GM08714 (cell line): ENCODE results near the gene AP2A1.

Source experiments
- H3K4me3 ChIP-seq: fragments of 200-500 bp; sonication (Bioruptor generic); 2 replicates; pipeline ENCODE4 v1.5.1; 2014; ENCODE audit warnings: mild to moderate bottlenecking, low read length, inconsistent platforms
- ZNF274 ChIP-seq: IDR thresholded peaks from 2 replicates; pipeline ENCODE4 v1.6.1; 2012; ENCODE audit warnings: mild to moderate bottlenecking, low read depth, low read length

Gene AP2A1

DNA sequence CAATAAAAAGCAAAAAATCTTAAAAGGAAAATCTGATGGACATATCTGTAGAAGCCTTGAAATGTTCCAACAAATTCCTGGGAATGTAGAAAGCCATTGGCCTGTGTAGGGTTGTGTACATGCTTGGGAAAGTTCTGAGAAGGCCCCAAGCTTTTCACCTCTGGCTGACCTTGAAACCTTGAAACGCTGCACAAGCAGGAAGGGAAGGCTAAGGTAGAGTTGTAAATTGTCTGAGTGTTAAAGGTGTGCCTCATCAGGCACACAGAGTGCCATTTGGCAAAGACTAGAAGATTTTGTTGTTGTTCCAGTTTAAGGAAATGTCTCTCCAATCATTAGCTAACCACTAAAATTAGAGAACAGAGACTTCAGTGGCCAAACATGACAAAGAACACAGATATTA lies 14.1 kb upstream of the AP2A1 start:
- no peak overlapping the region for H3K4me3 ChIP-seq
- TF ChIP-seq ZNF274, result no peak

DNA sequence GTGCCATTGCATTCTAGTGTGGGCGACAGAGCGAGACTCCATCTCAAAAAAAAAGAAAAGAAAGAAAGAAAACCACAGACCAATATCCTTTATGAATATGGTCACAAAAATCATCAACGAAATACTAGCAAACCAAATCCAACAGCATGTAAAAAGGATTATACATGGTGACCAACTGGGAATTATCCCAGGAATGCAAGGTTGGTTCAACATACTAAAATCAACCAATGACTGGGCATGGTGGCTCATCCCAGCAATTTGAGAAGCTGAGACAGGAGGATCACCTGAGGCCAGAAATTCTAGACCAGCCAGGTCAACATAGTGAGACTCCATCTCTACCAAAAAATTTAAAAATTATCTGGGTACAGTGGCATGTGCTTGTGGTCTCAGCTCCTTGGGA lies 10.8 kb upstream of the AP2A1 start:
- no peak for TF ChIP-seq ZNF274
- H3K4me3 ChIP-seq, result no peak overlapping the region

DNA sequence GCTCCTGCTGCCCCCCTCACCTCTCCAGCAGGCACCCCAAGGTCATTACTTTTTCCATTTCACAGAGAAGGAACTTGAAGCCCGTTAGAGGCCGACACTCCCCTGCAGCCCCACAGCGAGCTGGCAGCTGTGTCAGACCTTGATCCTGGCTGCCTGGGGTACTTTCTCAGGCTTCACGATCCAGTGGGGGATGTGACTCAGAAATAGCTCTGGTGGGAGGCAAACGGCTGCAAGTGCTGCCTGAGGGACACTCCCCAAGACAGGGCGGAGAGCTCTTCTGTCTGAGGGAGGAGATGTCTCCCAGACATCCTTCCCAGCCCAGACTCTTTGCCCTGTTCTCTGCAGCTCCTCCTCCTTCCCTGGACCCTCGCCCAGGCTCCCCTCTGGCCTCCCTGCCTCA lies 8.5 kb upstream of the AP2A1 start:
- TF ChIP-seq ZNF274, result no peak
- H3K4me3 ChIP-seq, result no peak overlapping the region

DNA sequence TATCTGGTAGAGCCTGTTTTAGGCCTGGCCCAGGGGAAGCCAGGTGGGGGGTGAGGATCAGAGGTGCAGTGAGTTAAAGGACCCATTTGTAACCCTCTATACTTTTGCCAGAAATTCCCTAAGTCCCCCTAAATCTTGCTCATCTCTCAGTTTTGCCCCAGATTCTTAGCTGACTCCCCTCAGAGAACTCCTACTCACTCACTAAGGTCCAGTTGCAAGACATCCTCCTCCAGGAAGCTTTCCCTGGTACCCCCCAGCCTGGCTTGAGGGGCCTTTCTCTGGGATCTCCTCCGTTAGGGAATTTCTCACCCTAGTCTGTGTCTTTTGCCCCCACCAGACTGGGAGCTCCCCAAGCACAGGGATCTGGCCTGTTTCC lies 5.6 kb upstream of the AP2A1 start:
- TF ChIP-seq ZNF274, result no peak
- H3K4me3 ChIP-seq, result no peak overlapping the region

DNA sequence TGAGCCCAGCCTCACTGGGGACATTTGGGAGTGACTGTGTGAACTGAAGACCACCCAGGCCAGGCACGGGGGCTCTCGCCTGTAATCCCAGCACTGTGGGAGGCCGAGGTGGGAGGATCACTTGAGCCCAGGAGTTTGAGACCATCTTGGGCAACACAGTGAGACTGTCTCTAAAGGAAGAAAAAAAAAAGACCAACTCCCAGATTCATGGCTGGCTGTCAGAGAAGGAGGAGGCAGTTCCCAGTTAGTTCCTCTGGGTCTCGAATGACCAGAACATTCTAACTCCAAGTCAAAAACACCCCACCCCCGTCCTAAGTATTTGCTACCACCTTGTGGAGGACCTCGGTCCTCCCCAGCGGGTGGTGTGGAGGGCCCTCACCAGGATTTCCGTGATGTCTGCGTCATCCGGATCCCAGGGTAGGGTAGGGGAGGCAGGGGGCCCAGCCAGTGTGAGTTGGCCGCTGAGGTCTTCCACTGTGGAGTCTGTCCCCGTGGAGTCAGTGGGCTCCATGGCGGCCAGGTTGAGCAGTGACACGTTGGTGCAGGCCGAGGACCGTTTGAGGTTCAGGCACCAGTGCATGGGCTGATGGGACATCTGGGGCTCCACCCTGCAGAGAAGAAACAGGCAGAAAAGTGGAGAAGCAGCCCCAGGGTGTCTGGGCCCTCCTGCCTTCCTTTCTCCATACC lies 5.0 kb upstream of the AP2A1 start:
- TF ChIP-seq ZNF274, result no peak
- no peak overlapping the region for H3K4me3 ChIP-seq

DNA sequence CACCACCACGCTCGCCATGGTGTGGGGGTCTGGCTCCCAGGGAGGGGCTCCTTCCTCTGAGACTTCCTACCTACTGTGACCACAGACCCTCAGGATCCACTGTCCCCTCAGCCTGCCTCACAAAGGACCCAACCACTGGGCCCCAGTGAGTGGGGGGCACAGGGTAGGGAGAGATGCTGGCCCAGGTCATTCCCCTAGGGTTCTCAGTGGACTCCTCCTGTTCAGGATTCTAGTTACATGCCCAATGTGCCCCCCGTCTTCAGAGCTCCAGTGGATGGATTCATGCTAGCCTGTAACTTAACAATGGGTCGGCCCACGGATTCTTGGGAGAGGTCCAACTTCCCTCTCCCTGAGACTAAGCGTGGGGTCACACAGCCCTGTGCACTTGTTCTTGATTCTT lies 3.6 kb upstream of the AP2A1 start, which contains the start of gene TSKS:
TSS of gene TSKS (minus strand) at position 77 of the 400 bp plus-strand sequence. CDS start at position 18, 59 bp downstream.
- TF ChIP-seq ZNF274, result no peak
- no peak within 1 kb of the TSS for H3K4me3 ChIP-seq

DNA sequence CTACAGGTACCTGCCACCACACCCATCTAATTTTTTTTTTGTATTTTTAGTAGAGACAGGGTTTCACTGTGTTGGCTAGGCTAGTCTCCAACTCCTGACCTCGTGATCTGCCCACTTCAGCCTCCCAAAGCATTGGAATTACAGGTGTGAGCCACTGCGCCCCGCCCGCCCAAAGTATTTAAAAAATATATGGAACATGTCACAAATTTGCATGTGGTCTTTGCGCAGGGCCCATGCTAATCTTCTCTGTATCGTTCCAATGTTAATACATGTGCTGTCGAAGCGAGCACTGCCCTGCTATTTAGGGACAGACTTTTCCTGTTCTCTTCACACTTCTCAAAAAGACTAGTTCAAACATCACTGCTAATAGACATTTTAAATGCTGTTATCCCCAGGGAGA lies 2.5 kb upstream of the AP2A1 start:
- no peak for TF ChIP-seq ZNF274
- H3K4me3 ChIP-seq, result no peak overlapping the region

DNA sequence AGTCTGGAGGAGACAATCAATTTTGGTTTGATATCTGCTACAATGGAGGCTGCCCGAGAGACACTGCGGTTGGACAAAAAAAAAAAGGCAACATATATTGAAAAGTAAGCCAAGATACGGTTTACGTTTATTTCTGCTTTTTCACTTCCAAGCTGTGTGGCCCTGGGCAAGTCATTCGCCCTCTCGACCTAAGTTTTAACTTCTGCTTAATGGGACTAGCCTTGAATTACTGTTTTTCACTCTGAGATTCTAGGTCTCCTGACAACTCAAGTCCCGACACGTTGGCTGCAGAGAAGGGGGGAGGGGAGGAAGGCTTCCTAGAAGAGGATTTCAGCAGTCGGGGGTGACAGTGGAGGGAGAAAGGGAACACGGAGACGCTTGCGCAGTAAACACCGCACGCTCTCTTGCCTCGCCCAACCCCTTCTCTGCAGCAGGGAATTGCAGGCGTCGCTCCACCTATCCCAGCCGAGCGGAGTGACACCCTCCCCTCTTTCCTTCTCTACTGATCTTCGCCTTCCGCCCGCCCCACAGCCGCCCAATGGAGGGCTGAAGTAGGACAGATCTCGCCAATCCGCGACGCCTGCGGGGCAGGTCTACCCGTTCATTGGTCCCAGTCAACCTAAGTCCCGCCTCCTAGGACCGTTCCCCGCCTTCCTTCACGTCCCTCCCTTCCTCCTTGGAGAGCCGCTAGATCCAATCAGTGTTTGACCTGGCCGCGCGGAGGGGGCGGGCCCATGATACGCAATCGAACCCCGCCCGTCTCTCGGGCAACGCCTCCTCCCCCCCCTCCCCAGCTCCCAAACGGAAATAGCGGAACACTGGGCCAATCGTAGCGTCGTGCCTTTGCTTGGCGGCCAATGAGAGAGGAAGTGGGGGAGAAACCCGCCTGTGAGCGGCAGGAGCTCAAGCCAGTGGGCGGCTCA lies 533 bp upstream of the AP2A1 start:
- H3K4me3 ChIP-seq, result peak overlapping the region; percentile 69
- TF ChIP-seq ZNF274, result no peak

DNA sequence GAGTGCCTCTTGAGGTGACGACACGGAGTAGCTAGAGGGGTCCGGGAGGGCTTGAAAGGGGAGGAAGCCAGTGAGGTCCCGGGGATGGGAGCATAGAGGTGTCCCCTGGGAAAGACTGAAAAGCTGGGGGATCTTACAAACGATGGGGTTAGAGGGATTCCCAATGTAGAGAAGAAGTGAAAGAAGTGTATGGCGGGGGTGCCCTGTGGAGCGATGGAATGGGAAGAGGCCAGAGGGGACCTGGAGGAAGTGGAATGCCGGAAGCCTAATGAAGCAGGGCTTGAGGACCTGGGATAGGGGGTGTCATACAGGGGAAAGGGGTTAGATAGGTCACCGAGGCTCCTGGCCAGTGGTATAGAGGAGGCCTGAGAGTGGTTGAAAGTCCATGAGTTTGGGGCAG lies 580 bp downstream of the AP2A1 start:
- TF ChIP-seq ZNF274, result no peak
- H3K4me3 ChIP-seq, result peak overlapping the region; percentile 76

DNA sequence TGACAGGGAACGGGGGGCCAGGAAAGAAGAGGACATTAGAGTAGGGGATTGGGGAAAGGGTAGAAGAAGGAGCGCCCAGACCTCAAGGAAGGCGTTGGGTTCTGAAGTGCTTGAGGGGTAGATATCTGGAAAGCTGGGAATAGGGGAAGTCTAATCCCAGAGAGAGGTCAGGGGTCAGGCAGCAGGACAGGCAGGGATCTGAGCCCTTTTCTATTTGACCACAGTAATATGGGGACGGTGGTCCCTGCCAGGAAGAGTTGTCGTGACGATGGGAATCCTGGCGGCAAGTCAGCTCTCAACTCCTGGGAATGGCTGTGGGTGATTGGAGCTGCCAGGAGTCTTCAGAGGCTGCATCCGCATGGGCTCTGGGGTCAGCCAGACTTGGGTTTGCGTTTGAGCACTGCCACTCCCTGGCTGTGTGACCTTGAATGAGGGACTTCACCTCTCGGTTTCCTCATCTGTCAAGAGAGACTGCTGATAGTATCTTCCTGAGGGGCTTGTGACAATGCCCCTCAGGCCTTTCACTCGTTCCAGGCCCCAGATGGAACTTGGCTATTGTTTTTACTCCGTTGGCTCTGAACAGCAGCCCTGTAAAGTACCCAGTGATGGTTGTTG lies 1.3 kb downstream of the AP2A1 start:
- no peak for TF ChIP-seq ZNF274
- H3K4me3 ChIP-seq, result peak overlapping the region; percentile 76

DNA sequence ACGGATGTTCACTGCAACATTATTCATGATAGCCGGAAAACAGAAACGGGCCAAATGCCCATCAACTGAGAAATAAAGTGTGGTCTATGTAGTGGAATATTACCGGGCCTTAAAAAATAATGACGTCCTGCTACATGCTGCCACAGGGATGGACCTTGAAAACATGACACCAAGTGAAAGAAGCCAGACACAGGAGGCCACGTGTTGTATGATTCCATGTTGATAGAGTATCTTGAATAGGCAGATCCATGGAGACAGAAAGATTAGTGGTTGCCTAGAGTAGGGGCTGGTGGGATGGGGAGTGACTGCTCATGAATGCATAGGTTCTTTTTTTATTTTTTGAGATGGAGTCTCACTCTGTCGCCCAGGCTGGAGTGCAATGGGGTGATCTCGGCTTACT lies 3.7 kb downstream of the AP2A1 start:
- no peak for TF ChIP-seq ZNF274

DNA sequence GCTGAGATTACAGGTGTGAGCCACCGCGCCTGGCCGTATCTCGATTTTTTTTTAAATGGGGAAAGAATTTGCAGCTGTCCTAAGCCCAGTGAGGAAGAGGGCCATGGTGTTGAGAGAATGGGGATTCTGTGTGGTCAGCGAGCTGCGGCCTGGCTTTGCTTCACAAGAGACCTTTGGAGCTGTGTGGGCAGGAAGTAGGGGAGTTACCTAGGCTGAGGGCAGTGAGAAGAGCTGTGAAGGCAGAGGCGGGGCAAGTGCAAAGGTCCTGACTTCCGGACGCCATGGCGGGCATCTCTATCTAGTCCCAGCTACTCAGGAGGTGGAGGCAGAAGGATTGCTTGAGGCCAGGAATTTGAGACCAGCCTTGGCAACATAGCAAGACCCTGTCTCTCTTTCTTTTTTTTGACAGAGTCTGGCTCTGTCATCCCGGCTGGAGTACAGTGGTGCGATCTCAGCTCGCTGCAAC lies 4.9 kb downstream of the AP2A1 start:
- H3K4me3 ChIP-seq, result no peak overlapping the region
- TF ChIP-seq ZNF274, result no peak

More for the DNA sequence above, 3.7 kb downstream of the AP2A1 start:
- H3K4me3 ChIP-seq, result no peak overlapping the region

DNA sequence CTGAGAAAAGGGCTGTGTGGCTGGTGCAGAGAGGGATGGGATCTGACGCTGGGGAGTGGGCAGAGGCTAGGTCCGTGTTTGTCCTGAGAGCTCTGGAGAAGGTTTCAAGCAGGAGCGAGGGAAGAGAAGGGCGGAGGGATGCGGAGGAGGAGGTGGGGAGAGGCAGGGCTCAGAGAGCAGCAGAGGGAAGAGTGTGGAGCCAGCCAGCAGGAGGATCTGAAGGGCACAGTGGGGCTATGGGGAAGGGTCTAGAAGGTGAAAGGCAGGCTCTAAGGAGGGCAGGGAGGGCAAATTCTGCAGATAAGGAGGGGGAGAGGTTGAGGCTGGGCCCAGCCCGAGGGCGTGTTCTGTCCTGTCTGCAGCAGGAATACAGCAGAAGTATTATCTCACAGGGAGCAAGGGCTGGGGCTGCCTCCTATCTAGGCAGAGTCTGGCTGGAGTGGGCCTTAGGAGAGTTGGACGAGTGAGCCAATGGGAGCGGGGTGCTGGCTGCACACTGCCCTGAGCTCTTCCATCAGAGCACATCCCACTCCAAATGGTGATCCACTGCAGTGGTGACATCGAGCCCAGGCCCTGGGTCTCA lies 6.1 kb downstream of the AP2A1 start:
- TF ChIP-seq ZNF274, result no peak
- no peak overlapping the region for H3K4me3 ChIP-seq

DNA sequence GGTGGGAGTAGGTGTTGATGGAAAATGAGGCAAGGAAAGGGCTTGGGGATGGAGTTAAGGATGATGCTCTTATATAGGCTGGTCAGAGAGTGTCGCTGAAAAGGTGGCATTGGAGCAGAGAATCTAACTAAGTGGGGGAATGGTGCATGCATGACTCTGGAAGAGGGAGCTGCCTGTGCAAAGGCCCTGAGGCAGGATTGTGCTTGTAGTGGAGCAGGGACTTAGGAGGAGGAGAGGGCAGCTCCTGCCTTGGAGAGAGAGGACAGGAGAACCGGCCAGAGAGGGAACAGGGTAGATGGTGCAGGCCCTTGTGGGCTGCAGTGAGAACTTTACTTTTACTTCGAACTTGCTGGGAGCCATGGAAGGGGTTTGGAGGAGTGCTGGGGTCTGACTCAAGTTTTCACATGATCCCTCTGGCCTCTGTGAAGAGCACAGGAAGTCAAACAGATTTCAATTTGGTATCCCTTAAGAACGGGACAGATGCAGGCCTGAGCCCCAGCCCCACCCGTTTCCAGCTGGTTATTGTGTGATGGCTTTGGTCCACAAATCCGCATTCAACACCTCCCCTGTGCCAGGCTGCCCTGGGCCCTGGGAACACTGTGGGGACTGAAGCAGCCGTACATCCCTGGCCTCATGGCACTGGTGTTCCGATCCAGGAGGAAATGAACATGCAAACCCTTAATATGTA lies 7.0 kb downstream of the AP2A1 start:
- no peak for TF ChIP-seq ZNF274

More for the DNA sequence above, 7.0 kb downstream of the AP2A1 start:
- H3K4me3 ChIP-seq, result no peak overlapping the region
